Thoracic aorta (tissue), 2 donors: ENCODE data around the gene CEP72. TPM values are rescaled to one million over a fixed set of nuclear protein-coding genes. Genes with fewer than 3 reads are reported as not detected.

Source experiments
- ATAC-seq: fragments of 150-250 bp; one replicate; pipeline ENCODE4 v1.8.0; 2017; ENCODE audit warnings: low read depth; ENCODE audit not compliant: insufficient number of reproducible peaks, low FRiP score
- DNase-seq: peaks from one replicate; pipeline ENCODE4 v3.0.0-alpha.2; 2020; ENCODE audit warnings: low spot score
- H3K27ac ChIP-seq, 2 donors: fragments of 200-600 bp; sonication (generic); 1 replicate in 1 of 2; 2 replicates in 1 of 2; pipeline ENCODE4 v1.5.1; 2016; ENCODE audit warnings: mild to moderate bottlenecking in 2 of 2, moderate library complexity in 2 of 2
- H3K27me3 ChIP-seq: fragments of 200-600 bp; sonication (generic); replicated peaks from 2 replicates; pipeline ENCODE4 v1.6.0; 2016; ENCODE audit warnings: mild to moderate bottlenecking; ENCODE audit not compliant: insufficient read depth
- H3K36me3 ChIP-seq: fragments of 200-600 bp; sonication (generic); one replicate; pipeline ENCODE4 v1.5.1; 2016
- H3K4me1 ChIP-seq, 2 donors: fragments of 200-600 bp; sonication (generic); 1 replicate in 1 of 2; 2 replicates in 1 of 2; pipeline versions ENCODE4 v1.5.1 to v1.6.0; 2016; ENCODE audit warnings: low read depth in 2 of 2, mild to moderate bottlenecking in 1 of 2; ENCODE audit not compliant: control insufficient read depth in 1 of 2
- H3K4me3 ChIP-seq: fragments of 200-600 bp; sonication (generic); 2 replicates; pipeline ENCODE4 v1.5.1; 2016; ENCODE audit warnings: mild to moderate bottlenecking
- H3K9me3 ChIP-seq: fragments of 200-600 bp; sonication (generic); 2 replicates; pipeline ENCODE4 v1.5.1; 2016
- CTCF ChIP-seq: fragments of 200-600 bp; sonication (generic); IDR thresholded peaks from one replicate; pipeline ENCODE4 v1.5.1; 2019; ENCODE audit warnings: antibody characterized with exemption
- total RNA-seq, 2 donors: library from RNA; depleted of rRNA; stranded (reverse); fragments of >200 nt; gene quantifications; one replicate each; pipeline versions ENCODE4 v1.1.0 to v1.2.3, GENCODE V29; 2016

CEP72 gene
- total RNA-seq, 2 donors from 2014 or later: 0.68 to 2.0 TPM

- Histone ChIP-seq H3K36me3 (peaks cover 20% of the 10 kb centered on the region), H3K4me1 (no peaks in the 10 kb centered on the region), H3K27me3 (no peaks in the 10 kb centered on the region), H3K27ac (no peak overlapping the region), H3K4me3 (no peak overlapping the region), H3K9me3 (no peaks in the 10 kb centered on the region)
- DNase-seq (no peak), ATAC-seq (no peak)
- TF ChIP-seq CTCF: no peak
Measured at GRCh38 chr5:663436-664342, 51.5 kb downstream of the CEP72 start.

GRCh38 chr5:664343-664993 is 52.3 kb downstream of the CEP72 start:
- Histone ChIP-seq H3K4me3 (no peak overlapping the region), H3K27me3 (no peaks in the 10 kb centered on the region), H3K4me1 (no peaks in the 10 kb centered on the region), H3K36me3 (peaks cover 20% of the 10 kb centered on the region), H3K9me3 (no peaks in the 10 kb centered on the region), H3K27ac (no peak overlapping the region)
- no peak for TF ChIP-seq CTCF
- DNase-seq (no peak), ATAC-seq (no peak)

GRCh38 chr5:664994-665360 is 52.8 kb downstream of the CEP72 start:
- TF ChIP-seq CTCF: no peak
- DNase-seq (no peak), ATAC-seq (no peak)
- H3K27me3 ChIP-seq: no peaks in the 10 kb centered on the region
- no peaks in the 10 kb centered on the region for H3K4me1 ChIP-seq
- no peaks in the 10 kb centered on the region for H3K9me3 ChIP-seq
- H3K36me3 ChIP-seq: peaks cover 20% of the 10 kb centered on the region
- no peak overlapping the region for H3K4me3 ChIP-seq
- no peak overlapping the region for H3K27ac ChIP-seq

GRCh38 chr5:665541-665955 is 53.4 kb downstream of the CEP72 start:
- Histone ChIP-seq H3K36me3 (peaks cover 20% of the 10 kb centered on the region), H3K9me3 (no peaks in the 10 kb centered on the region), H3K27ac (no peak overlapping the region), H3K27me3 (no peaks in the 10 kb centered on the region), H3K4me3 (no peak overlapping the region), H3K4me1 (no peaks in the 10 kb centered on the region)
- DNase-seq (no peak), ATAC-seq (no peak)
- no peak for TF ChIP-seq CTCF

GRCh38 chr5:665956-666711 is 54.0 kb downstream of the CEP72 start:
- Histone ChIP-seq H3K4me3 (no peak overlapping the region), H3K27me3 (no peaks in the 10 kb centered on the region), H3K4me1 (no peaks in the 10 kb centered on the region), H3K36me3 (peaks cover 20% of the 10 kb centered on the region), H3K9me3 (no peaks in the 10 kb centered on the region), H3K27ac (no peak overlapping the region)
- no peak for ATAC-seq
- no peak for DNase-seq
- TF ChIP-seq CTCF: no peak
